H1 (cell line): ENCODE measurements around the gene DCUN1D3. TPM values are rescaled to one million over a fixed set of nuclear protein-coding genes. Genes with fewer than 3 reads are reported as not detected.

Experiments
- CTCF ChIA-PET: fragments of 300-600 bp; sonication (Branson Sonifier 250); formaldehyde crosslinking; loops from one replicate; lab custom pipeline; 2021; ENCODE audit not compliant: partially characterized antibody; lab: Charles Lee
- POLR2A ChIA-PET: fragments of 300-600 bp; sonication (Branson Sonifier 250); formaldehyde crosslinking; loops from one replicate; lab custom pipeline; 2021; ENCODE audit warnings: inconsistent platforms; ENCODE audit not compliant: partially characterized antibody; lab: Charles Lee
- DNase-seq, 2 experiments: peaks; one replicate each; pipeline versions ENCODE4 v3.0.0 to v3.0.0-alpha.2; 2010 to 2022; ENCODE audit warnings: low spot score in 2 of 2, low read depth in 1 of 2, mixed read lengths in 1 of 2
- FAIRE-seq: peaks from 2 replicates; lab custom pipeline; 2011; peaks lifted over from hg19 to GRCh38; lab: Jason Lieb, UNC
- H2AFZ ChIP-seq: 2 replicates; pipeline ENCODE4 v1.8.1; 2012; ENCODE audit warnings: low read length, inconsistent platforms
- H2AK5ac ChIP-seq: 2 replicates; pipeline ENCODE4 v1.6.1; 2013; ENCODE audit warnings: low read depth, low read length
- H2BK120ac ChIP-seq: replicated peaks from 2 replicates; pipeline ENCODE3; 2013; ENCODE audit warnings: low read depth, low read length, inconsistent platforms
- H2BK12ac ChIP-seq: 2 replicates; pipeline ENCODE4 v1.6.1; 2013; ENCODE audit warnings: low read depth, low read length
- H2BK15ac ChIP-seq: 2 replicates; pipeline ENCODE4 v1.6.1; 2013; ENCODE audit warnings: low read length
- H2BK20ac ChIP-seq: 2 replicates; pipeline ENCODE4 v1.6.1; 2013; ENCODE audit warnings: low read length
- H2BK5ac ChIP-seq: 2 replicates; pipeline ENCODE4 v1.6.1; 2013; ENCODE audit warnings: low read depth, low read length
- H3K14ac ChIP-seq: 2 replicates; pipeline ENCODE4 v1.6.1; 2013; ENCODE audit warnings: inconsistent platforms; ENCODE audit not compliant: insufficient read length
- H3K18ac ChIP-seq: 2 replicates; pipeline ENCODE4 v1.6.1; 2013; ENCODE audit warnings: low read length; ENCODE audit errors: extremely low read depth
- H3K23ac ChIP-seq: 2 replicates; pipeline ENCODE4 v1.6.1; 2013; ENCODE audit warnings: inconsistent platforms; ENCODE audit not compliant: insufficient read length
- H3K23me2 ChIP-seq: 2 replicates; pipeline ENCODE4 v1.6.1; 2013; ENCODE audit warnings: low read depth, low read length
- H3K27ac ChIP-seq: 2 replicates; pipeline ENCODE4 v1.6.1; 2011; ENCODE audit warnings: low read depth, low read length, inconsistent platforms
- H3K27me3 ChIP-seq, 4 experiments: replicated peaks in 1 of 4; 1 replicate in 1 of 4; 2 replicates in 3 of 4; pipeline versions ENCODE4 v1.6.1 to v1.8.1; 2011 to 2013; ENCODE audit warnings: low read length in 3 of 4, mild to moderate bottlenecking in 3 of 4, inconsistent platforms in 2 of 4, mixed read lengths in 2 of 4, moderate library complexity in 1 of 4; ENCODE audit not compliant: control insufficient read depth in 3 of 4, insufficient read depth in 3 of 4; ENCODE audit errors: extremely low read depth in 1 of 4
- H3K36me3 ChIP-seq, 4 experiments: 2 replicates each; pipeline versions ENCODE4 v1.6.1 to v1.8.1; 2011 to 2013; ENCODE audit warnings: mild to moderate bottlenecking in 4 of 4, low read length in 3 of 4, moderate library complexity in 2 of 4, control low read depth in 1 of 4, inconsistent platforms in 1 of 4; ENCODE audit not compliant: insufficient read depth in 4 of 4, control insufficient read depth in 2 of 4
- H3K4ac ChIP-seq: replicated peaks from 2 replicates; pipeline ENCODE3; 2013; ENCODE audit warnings: low read length, low read depth, mixed read lengths, inconsistent platforms; ENCODE audit not compliant: insufficient read length
- H3K4me1 ChIP-seq, 4 experiments: replicated peaks in 1 of 4; 1 replicate in 1 of 4; 2 replicates in 3 of 4; pipeline versions ENCODE4 v1.6.1 to v1.8.1; 2011 to 2013; ENCODE audit warnings: low read length in 3 of 4, inconsistent platforms in 2 of 4, mixed read lengths in 1 of 4; ENCODE audit not compliant: insufficient read depth in 4 of 4, control insufficient read depth in 3 of 4
- H3K4me2 ChIP-seq, 2 experiments: 2 replicates each; pipeline versions ENCODE4 v1.6.1 to v1.8.1; 2011 to 2013; ENCODE audit warnings: low read depth in 2 of 2, low read length in 2 of 2, control low read depth in 1 of 2, inconsistent platforms in 1 of 2, mild to moderate bottlenecking in 1 of 2; ENCODE audit not compliant: insufficient read depth in 1 of 2
- H3K4me3 ChIP-seq, 4 experiments: fragments of 200-600, 300-600 bp in 1 of 4; sonication (generic), shearing (Covaris generic), sonication (Bioruptor Twin) in 1 of 4; 2 replicates each; pipeline versions ENCODE4 v1.5.1 to v1.8.1; 2011 to 2016; ENCODE audit warnings: low read length in 4 of 4, low read depth in 3 of 4, control low read depth in 2 of 4, inconsistent platforms in 2 of 4, mild to moderate bottlenecking in 2 of 4, mixed read lengths in 1 of 4, moderate library complexity in 1 of 4; ENCODE audit not compliant: insufficient read depth in 2 of 4; ENCODE audit errors: extremely low read depth in 1 of 4
- H3K56ac ChIP-seq: replicated peaks from 2 replicates; pipeline ENCODE3; 2013; ENCODE audit warnings: low read depth, mild to moderate bottlenecking, mixed read lengths, low read length, inconsistent platforms; ENCODE audit not compliant: insufficient read length
- H3K79me1 ChIP-seq: 2 replicates; pipeline ENCODE4 v1.6.1; 2013; ENCODE audit warnings: low read depth, low read length, control low read depth
- H3K79me2 ChIP-seq, 2 experiments: 2 replicates each; pipeline versions ENCODE4 v1.6.1 to v1.8.1; 2012 to 2013; ENCODE audit warnings: low read length in 2 of 2, mild to moderate bottlenecking in 2 of 2, inconsistent platforms in 1 of 2; ENCODE audit not compliant: insufficient read depth in 2 of 2, control insufficient read depth in 1 of 2
- H3K9ac ChIP-seq, 4 experiments: replicated peaks in 1 of 4; 1 replicate in 1 of 4; 2 replicates in 3 of 4; pipeline versions ENCODE4 v1.6.1 to v1.8.1; 2011 to 2013; ENCODE audit warnings: low read depth in 3 of 4, low read length in 3 of 4, control low read depth in 2 of 4, mild to moderate bottlenecking in 2 of 4, moderate library complexity in 2 of 4, inconsistent platforms in 1 of 4; ENCODE audit errors: extremely low read depth in 1 of 4
- H3K9me3 ChIP-seq, 2 experiments: 2 replicates each; pipeline versions ENCODE4 v1.6.1 to v1.8.1; 2012 to 2013; ENCODE audit warnings: mild to moderate bottlenecking in 2 of 2, moderate library complexity in 2 of 2, control low read depth in 1 of 2, inconsistent platforms in 1 of 2, low read depth in 1 of 2, low read length in 1 of 2, mixed read lengths in 1 of 2; ENCODE audit not compliant: insufficient read depth in 2 of 2
- H4K20me1 ChIP-seq, 2 experiments: replicated peaks in 1 of 2; 2 replicates each; pipeline versions ENCODE3 to v1.8.1; 2011 to 2013; ENCODE audit warnings: inconsistent platforms in 2 of 2, low read length in 2 of 2, mild to moderate bottlenecking in 1 of 2; ENCODE audit not compliant: insufficient read depth in 2 of 2, control insufficient read depth in 1 of 2
- H4K5ac ChIP-seq: 2 replicates; pipeline ENCODE4 v1.6.1; 2013; ENCODE audit warnings: low read length, low read depth, mixed read lengths, inconsistent platforms; ENCODE audit not compliant: insufficient read length
- H4K8ac ChIP-seq: 2 replicates; pipeline ENCODE4 v1.8.0; 2013; ENCODE audit warnings: mild to moderate bottlenecking, moderate library complexity, low read length, inconsistent platforms; ENCODE audit not compliant: insufficient read depth; ENCODE audit errors: extremely low read depth
- H4K91ac ChIP-seq: replicated peaks from 2 replicates; pipeline ENCODE3; 2013; ENCODE audit warnings: low read length, mixed read lengths, inconsistent platforms; ENCODE audit not compliant: insufficient read length
- CHD2 ChIP-seq: IDR thresholded peaks from 2 replicates; pipeline ENCODE4 v1.6.1; 2012; ENCODE audit warnings: low read length, improper control_type of control experiment
- EZH2 ChIP-seq: fragments of 200-600 bp; sonication (generic); IDR thresholded peaks from 2 replicates; pipeline ENCODE4 v1.7.1; 2012; ENCODE audit warnings: low read depth, mild to moderate bottlenecking, moderate library complexity, low read length, inconsistent platforms; ENCODE audit not compliant: severe bottlenecking
- HDAC2 ChIP-seq, 2 experiments: fragments of 300-600 bp in 1 of 2; sonication (generic) in 1 of 2; IDR thresholded peaks; 2 replicates each; pipeline ENCODE4 v1.6.1; 2011 to 2012; ENCODE audit warnings: low read depth in 2 of 2, low read length in 2 of 2, mild to moderate bottlenecking in 2 of 2, moderate library complexity in 2 of 2, borderline replicate concordance in 1 of 2, inconsistent platforms in 1 of 2
- JUND ChIP-seq: IDR thresholded peaks from 2 replicates; pipeline ENCODE4 v1.6.1; 2011; ENCODE audit warnings: mild to moderate bottlenecking, improper control_type of control experiment, low read length
- KDM5A ChIP-seq: fragments of 200-600 bp; IDR thresholded peaks from 2 replicates; pipeline ENCODE4 v1.7.1; 2012; ENCODE audit warnings: mild to moderate bottlenecking, low read length, inconsistent platforms, mixed read lengths
- NANOG ChIP-seq: IDR thresholded peaks from 2 replicates; pipeline ENCODE4 v1.6.1; 2011; ENCODE audit warnings: low read length, low read depth, mild to moderate bottlenecking, inconsistent platforms; ENCODE audit not compliant: insufficient read depth, poor library complexity, severe bottlenecking
- NRF1 ChIP-seq: IDR thresholded peaks from 2 replicates; pipeline ENCODE4 v1.6.1; 2011; ENCODE audit warnings: mild to moderate bottlenecking, low read depth, low read length, improper control_type of control experiment
- POLR2AphosphoS5 ChIP-seq: IDR thresholded peaks from 2 replicates; pipeline ENCODE4 v1.6.1; 2011; ENCODE audit warnings: low read depth, low read length
- POU5F1 ChIP-seq: IDR thresholded peaks from 2 replicates; pipeline ENCODE4 v1.6.1; 2011; ENCODE audit warnings: low read depth, mild to moderate bottlenecking, low read length, moderate library complexity
- RNF2 ChIP-seq: fragments of 200-900, 300-1000 bp; sonication (generic); IDR thresholded peaks from 2 replicates; pipeline ENCODE4 v1.7.1; 2016; ENCODE audit warnings: borderline replicate concordance, low read depth, mild to moderate bottlenecking, antibody characterized with exemption, low read length; ENCODE audit not compliant: poor library complexity, severe bottlenecking; ENCODE audit errors: missing control alignments
- RXRA ChIP-seq: IDR thresholded peaks from 2 replicates; pipeline ENCODE4 v1.6.1; 2011; ENCODE audit warnings: low read depth, mild to moderate bottlenecking, low read length, moderate library complexity; ENCODE audit not compliant: insufficient read depth
- SAP30 ChIP-seq: fragments of 300-600 bp; sonication (generic); IDR thresholded peaks from 2 replicates; pipeline ENCODE4 v1.7.1; 2012; ENCODE audit warnings: low read length, moderate library complexity, mild to moderate bottlenecking, inconsistent platforms; ENCODE audit not compliant: insufficient read depth, insufficient replicate concordance
- SP4 ChIP-seq: IDR thresholded peaks from 2 replicates; pipeline ENCODE4 v1.6.1; 2012; ENCODE audit warnings: low read length, inconsistent platforms
- TCF12 ChIP-seq: IDR thresholded peaks from 2 replicates; pipeline ENCODE4 v1.6.1; 2011; ENCODE audit warnings: low read depth, mild to moderate bottlenecking, low read length
- WGBS, 2 experiments: shearing (Covaris generic) in 1 of 2; methylation state at CpG; one replicate each; pipeline versions ENCODE4 v1.1.6 to v1.1.7; 2013 to 2015; ENCODE audit warnings: low lambda C conversion rate in 2 of 2, mixed read lengths in 2 of 2, inconsistent platforms in 1 of 2, low coverage in 1 of 2, missing lambda C conversion rate in 1 of 2; ENCODE audit not compliant: insufficient replicate concordance in 2 of 2, insufficient coverage in 1 of 2, insufficient read length in 1 of 2; ENCODE audit errors: extremely low coverage in 1 of 2, missing lambda C conversion rate in 1 of 2; 5-methylcytosine and 5-hydroxymethylcytosine counted together
- polyA plus RNA-seq, 7 experiments: library from polyadenylated mRNA; depleted of rRNA in 3 of 7; stranded (reverse) in 5 of 7; unstranded in 2 of 7; fragments of >200 nt in 5 of 7; fragments of 200-250 nt in 2 of 7; gene quantifications; 1 replicate in 5 of 7; 2 replicates in 1 of 7; 4 replicates in 1 of 7; pipeline versions ENCODE4 v1.2.1 to v1.2.3, GENCODE V29; 2011 to 2013; ENCODE audit warnings: missing spikeins in 2 of 7, mixed read lengths in 2 of 7
- total RNA-seq: library from RNA; stranded (reverse); fragmentation: NEBNext Ultra II Directional; extraction: Animal tissue kit (Norgen Biotek cat#: 25700); gene quantifications from 2 replicates; pipeline ENCODE4 v1.2.1, GENCODE V29; 2021

DCUN1D3 gene
- total and polyA plus RNA-seq, 2 of the 8 experiments (the other 6 are each of a cell fraction or from before 2014, with no cell fraction given) = 3.5 to 18.2 TPM

GRCh38 chr16:20847550-20847949, 52.6 kb downstream of the DCUN1D3 start:
- Histone ChIP-seq H3K23ac (no peak overlapping the region), H2AFZ (no peak overlapping the region), H2BK20ac (no peak overlapping the region), H3K9ac (no peak overlapping the region), H4K8ac (no peak overlapping the region), H2BK12ac (no peak overlapping the region), H3K4me2 (no peak overlapping the region), H3K23me2 (no peaks in the 10 kb centered on the region), H3K56ac (no peak overlapping the region), H2BK120ac (no peak overlapping the region), H4K91ac (no peak overlapping the region), H3K79me2 (no peaks in the 10 kb centered on the region), H3K27me3 (no peaks in the 10 kb centered on the region), H3K27ac (no peak overlapping the region), H4K5ac (no peak overlapping the region), H3K4ac (no peak overlapping the region), H2AK5ac (no peak overlapping the region), H2BK5ac (no peak overlapping the region), H3K9me3 (no peaks in the 10 kb centered on the region), H3K14ac (no peak overlapping the region), H3K36me3 (peaks cover 0 to 10% (median 2%) of the 10 kb centered on the region in 4 experiments; a peak in 2 of 8 replicates), H2BK15ac (no peak overlapping the region), H4K20me1 (peaks cover 2% of the 10 kb centered on the region in 2 experiments), H3K79me1 (no peaks in the 10 kb centered on the region), H3K4me1 (peaks cover 0 to 2% (median 0%) of the 10 kb centered on the region in 4 experiments; a peak in 1 of 7 replicates), H3K4me3 (no peak overlapping the region), H3K18ac (no peak overlapping the region)
- DNase-seq (no peak), FAIRE-seq (no peak)
- POLR2A ChIA-PET = no interaction called here
- CTCF ChIA-PET = interaction anchor here (0.6 to 9.6 kb wide), 5 partner anchors 236 to 1895 kb away, joined by 3 to 125 read pairs (median 4); no protein-coding TSS in a partner anchor
- WGBS, 2 experiments = 50% methylated on average over 2 of the region's 2 CpGs; no CpG with 5 or more reads in 1 of the 2 experiments
- TF ChIP-seq RNF2 = no peak
- TF ChIP-seq CHD2 = no peak
- no peak for TF ChIP-seq EZH2
- no peak for TF ChIP-seq HDAC2 (IDR thresholded peaks at IDR 0.05; ENCODE audit: borderline replicate concordance in 1 of 2, low read depth in 2 of 2, low read length in 2 of 2)
- no peak for TF ChIP-seq POLR2AphosphoS5
- no peak for TF ChIP-seq SAP30
- TF ChIP-seq KDM5A = no peak
- TF ChIP-seq RXRA = no peak
- no peak for TF ChIP-seq JUND
- TF ChIP-seq POU5F1 = no peak
- no peak for TF ChIP-seq SP4
- TF ChIP-seq TCF12 = no peak
- no peak for TF ChIP-seq NANOG
- TF ChIP-seq NRF1 = no peak
